B cell (primary cell): ENCODE measurements around the gene TMEM238. TPM values are rescaled to one million over a fixed set of nuclear protein-coding genes. Genes with fewer than 3 reads are reported as not detected.

ENCODE experiments used
- ATAC-seq: fragments of 200-7000 bp; cut with Tn5 transposase; one replicate; pipeline ENCODE4 v1.10.0; 2021; ENCODE audit warnings: low read depth, mild to moderate bottlenecking, moderate number of reproducible peaks, moderate library complexity
- CTCF ChIA-PET: fragments of 350-600 bp; sonication (Branson Sonifier 250); formaldehyde crosslinking; loops from one replicate; lab custom pipeline; 2021; ENCODE audit warnings: antibody characterized with exemption, inconsistent platforms; lab: Charles Lee
- POLR2A ChIA-PET: fragments of 350-600 bp; sonication (Branson Sonifier 250); formaldehyde crosslinking; loops from one replicate; lab custom pipeline; 2021; ENCODE audit warnings: antibody characterized with exemption; lab: Charles Lee
- DNase-seq: peaks from one replicate; pipeline ENCODE4 v3.0.0; 2013
- H2AFZ ChIP-seq: 2 replicates; pipeline ENCODE4 v1.6.1; 2012; ENCODE audit warnings: mild to moderate bottlenecking, low read depth, low read length; ENCODE audit not compliant: insufficient read depth, poor library complexity, severe bottlenecking
- H3K27ac ChIP-seq, 2 donors: 1 replicate in 1 of 2; 2 replicates in 1 of 2; pipeline ENCODE4 v1.5.1; 2012 to 2013; ENCODE audit warnings: low read length in 2 of 2, mild to moderate bottlenecking in 2 of 2, moderate library complexity in 1 of 2
- H3K27me3 ChIP-seq, 4 experiments: fragments of 200-600 bp in 1 of 4; sonication (generic) in 1 of 4; replicated peaks in 1 of 4; 1 replicate in 2 of 4; 2 replicates in 2 of 4; pipeline versions ENCODE4 v1.6.1 to v1.7.0; 2013 to 2016; ENCODE audit warnings: low read length in 3 of 4, mild to moderate bottlenecking in 2 of 4, mixed read lengths in 1 of 4, moderate library complexity in 1 of 4; ENCODE audit not compliant: insufficient read depth in 4 of 4, control insufficient read depth in 3 of 4; ENCODE audit errors: control extremely low read depth in 1 of 4
- H3K36me3 ChIP-seq, 2 experiments: replicated peaks in 1 of 2; 1 replicate in 1 of 2; 2 replicates in 1 of 2; pipeline versions ENCODE4 v1.6.1 to v1.7.1; 2013; ENCODE audit warnings: low read length in 1 of 2; ENCODE audit not compliant: insufficient read depth in 2 of 2, control insufficient read depth in 1 of 2; ENCODE audit errors: control extremely low read depth in 1 of 2, extremely low read depth in 1 of 2
- H3K4me1 ChIP-seq, 2 donors: fragments of 200-600 bp in 1 of 2; sonication (generic) in 1 of 2; 1 replicate in 1 of 2; 2 replicates in 1 of 2; pipeline versions ENCODE4 v1.5.1 to v1.6.1; 2013 to 2017; ENCODE audit warnings: low read length in 2 of 2; ENCODE audit not compliant: control insufficient read depth in 2 of 2, insufficient read depth in 2 of 2
- H3K4me2 ChIP-seq: replicated peaks from 2 replicates; pipeline ENCODE3; 2012; ENCODE audit warnings: mild to moderate bottlenecking, low read depth, low read length; ENCODE audit not compliant: poor library complexity, severe bottlenecking
- H3K4me3 ChIP-seq, 5 experiments: fragments of 200-600 bp in 1 of 5; sonication (generic) in 1 of 5; 1 replicate in 3 of 5; 2 replicates in 2 of 5; pipeline versions ENCODE4 v1.5.1 to v1.7.0; 2011 to 2016; ENCODE audit warnings: low read length in 4 of 5, mild to moderate bottlenecking in 4 of 5, low read depth in 2 of 5, control low read depth in 1 of 5, moderate library complexity in 1 of 5; ENCODE audit not compliant: insufficient read depth in 1 of 5; ENCODE audit errors: control extremely low read depth in 1 of 5, extremely low read depth in 1 of 5
- H3K79me2 ChIP-seq: fragments of 200-600 bp; sonication (generic); one replicate; pipeline ENCODE4 v1.6.0; 2016; ENCODE audit warnings: low read length; ENCODE audit not compliant: control insufficient read depth, insufficient read depth
- H3K9ac ChIP-seq: fragments of 200-600 bp; sonication (generic); 2 replicates; pipeline ENCODE4 v1.6.1; 2017; ENCODE audit warnings: mild to moderate bottlenecking, low read length, moderate library complexity
- H3K9me3 ChIP-seq, 3 donors: one replicate each; pipeline versions ENCODE4 v1.6.1 to v1.7.1; 2013; ENCODE audit warnings: low read length in 2 of 3; ENCODE audit not compliant: control insufficient read depth in 2 of 3, insufficient read depth in 1 of 3; ENCODE audit errors: control extremely low read depth in 1 of 3
- H4K20me1 ChIP-seq: 2 replicates; pipeline ENCODE4 v1.6.0; 2012; ENCODE audit warnings: mild to moderate bottlenecking, low read length; ENCODE audit not compliant: insufficient read depth, control insufficient read depth, poor library complexity, severe bottlenecking
- H3K27ac Mint-ChIP-seq: one replicate; pipeline ENCODE4 v1.8.0; 2021; ENCODE audit warnings: mixed read lengths
- H3K27me3 Mint-ChIP-seq: one replicate; pipeline ENCODE4 v1.8.0; 2021; ENCODE audit warnings: mixed read lengths
- H3K4me1 Mint-ChIP-seq: one replicate; pipeline ENCODE4 v1.8.0; 2021; ENCODE audit warnings: mixed read lengths
- H3K4me3 Mint-ChIP-seq: one replicate; pipeline ENCODE4 v1.8.0; 2021; ENCODE audit warnings: mixed read lengths
- H3K9me3 Mint-ChIP-seq: one replicate; pipeline ENCODE4 v1.8.0; 2022; ENCODE audit warnings: mixed read lengths; ENCODE audit not compliant: insufficient read depth
- CTCF ChIP-seq: fragments of 200-600 bp; IDR thresholded peaks from one replicate; pipeline ENCODE4 v1.8.0; 2022; ENCODE audit warnings: antibody characterized with exemption, mild to moderate bottlenecking
- EZH2 ChIP-seq: IDR thresholded peaks from 2 replicates; pipeline ENCODE4 v1.6.1; 2012; ENCODE audit warnings: borderline replicate concordance, low read depth, mild to moderate bottlenecking, moderate library complexity, low read length; ENCODE audit not compliant: insufficient read depth, poor library complexity, severe bottlenecking
- WGBS: methylation state at CpG from one replicate; pipeline ENCODE4 v1.1.5; 2013; ENCODE audit warnings: missing lambda C conversion rate; ENCODE audit not compliant: insufficient coverage; 5-methylcytosine and 5-hydroxymethylcytosine counted together
- intact Hi-C: fragments of 100-400 bp; cut with micrococcal nuclease; formaldehyde crosslinking; loops from one replicate; pipeline ENCODE4 v1.10.0; 2022
- polyA plus RNA-seq: library from polyadenylated mRNA; depleted of rRNA; stranded (reverse); fragments of >200 nt; gene quantifications from 2 replicates; pipeline ENCODE4 v1.2.3, GENCODE V29; 2012
- total RNA-seq, 2 donors: library from RNA; stranded (reverse); fragments of 120-200 nt in 1 of 2; gene quantifications; 1 replicate in 1 of 2; 2 replicates in 1 of 2; pipeline versions ENCODE4 v1.2.3 to v1.2.4, GENCODE V29; 2013 to 2022

TMEM238 gene
- total and polyA plus RNA-seq, 2 donors (not counting 1 experiment from before 2014, with no cell fraction given), result 0.76 to 4.7 TPM

GRCh38 chr19:55400281-55401087 is 16.4 kb upstream of the TMEM238 start:
- no peak overlapping the region for H2AFZ ChIP-seq
- peaks cover 6% of the 10 kb centered on the region for H4K20me1 ChIP-seq
- ATAC-seq (no peak), DNase-seq (peak; percentile 14)
- no peak overlapping the region for H3K27ac ChIP-seq
- Mint-ChIP-seq H3K27ac (no peak overlapping the region), H3K4me3 (no peak overlapping the region), H3K9me3 (no peaks in the 10 kb centered on the region), H3K4me1 (peaks cover 4% of the 10 kb centered on the region), H3K27me3 (no peaks in the 10 kb centered on the region)
- no peak overlapping the region for H3K4me3 ChIP-seq
- H3K27me3 ChIP-seq, result no peaks in the 10 kb centered on the region
- CTCF ChIA-PET, result interaction anchor here (1.0 to 1.3 kb wide), 2 partner anchors 103 to 259 kb away, joined by 3 read pairs; no protein-coding TSS in a partner anchor
- H3K9me3 ChIP-seq, result no peaks in the 10 kb centered on the region
- no peak for TF ChIP-seq EZH2
- no peak for TF ChIP-seq CTCF
- peaks cover 0 to 45% of the 10 kb centered on the region in 2 experiments for H3K36me3 ChIP-seq
- POLR2A ChIA-PET, result interaction anchor here (1.4 kb wide), 1 partner anchor 16 kb away, joined by 3 read pairs; the partner anchor contains the start of gene TMEM238
- peaks cover 7% of the 10 kb centered on the region for H3K79me2 ChIP-seq
- intact Hi-C loops, result no loop called here
- WGBS, result 90% methylated on average over 10 of the region's 14 CpGs
- H3K4me2 ChIP-seq, result no peak overlapping the region
- H3K4me1 ChIP-seq, result peaks cover 0 to 1% of the 10 kb centered on the region in 2 donors
- no peak overlapping the region for H3K9ac ChIP-seq
